MCF 10A (cell line): Measurements from ENCODE around the gene OR8A1. TPM values are rescaled to one million over a fixed set of nuclear protein-coding genes. Genes with fewer than 3 reads are reported as not detected.

Source experiments
- BruUV-seq: library from RNA; stranded (reverse); fragments of 400-500 nt; replicated peaks from 2 replicates; lab custom pipeline; 2021; lab: Mats Ljungman, UMichigan
- CTCF ChIA-PET: fragments of 300-600 bp; sonication (Branson Sonifier 250); formaldehyde crosslinking; extraction: SDS; loops from one replicate; lab custom pipeline; 2021; ENCODE audit warnings: antibody characterized with exemption, inconsistent platforms; lab: Yijun Ruan, JAX
- POLR2A ChIA-PET: fragments of 300-600, 350-650 bp; sonication (Branson Sonifier 250); formaldehyde crosslinking; extraction: SDS; loops from one replicate; lab custom pipeline; 2020; ENCODE audit warnings: antibody characterized with exemption, inconsistent platforms; lab: Yijun Ruan, JAX
- DNase-seq: peaks from one replicate; pipeline ENCODE4 v3.0.0-alpha.2; 2018; ENCODE audit not compliant: unreplicated experiment
- H3K27ac Mint-ChIP-seq: one replicate; pipeline ENCODE4 v1.8.0; 2022; ENCODE audit warnings: mild to moderate bottlenecking, low read depth, mixed read lengths; ENCODE audit not compliant: unreplicated experiment
- H3K27me3 Mint-ChIP-seq: one replicate; pipeline ENCODE4 v1.8.0; 2022; ENCODE audit warnings: mixed read lengths; ENCODE audit not compliant: insufficient read depth, unreplicated experiment
- H3K36me3 Mint-ChIP-seq: one replicate; pipeline ENCODE4 v1.8.0; 2022; ENCODE audit warnings: mild to moderate bottlenecking, moderate library complexity, mixed read lengths; ENCODE audit not compliant: insufficient read depth, unreplicated experiment
- H3K4me1 Mint-ChIP-seq: one replicate; pipeline ENCODE4 v1.8.0; 2022; ENCODE audit warnings: mixed read lengths; ENCODE audit not compliant: insufficient read depth, unreplicated experiment
- H3K4me3 Mint-ChIP-seq: one replicate; pipeline ENCODE4 v1.8.0; 2022; ENCODE audit warnings: mild to moderate bottlenecking, moderate library complexity, mixed read lengths; ENCODE audit not compliant: unreplicated experiment
- H3K9me3 Mint-ChIP-seq: one replicate; pipeline ENCODE4 v1.8.0; 2022; ENCODE audit warnings: mixed read lengths; ENCODE audit not compliant: unreplicated experiment
- CTCF ChIP-seq: fragments of 200-600 bp; IDR thresholded peaks from one replicate; pipeline ENCODE4 v1.8.0; 2022; ENCODE audit warnings: antibody characterized with exemption, mild to moderate bottlenecking; ENCODE audit not compliant: unreplicated experiment
- intact Hi-C: fragments of 100-400 bp; cut with micrococcal nuclease; formaldehyde crosslinking; loops from 2 replicates; pipeline ENCODE4 v1.14.1; 2022
- total RNA-seq: library from RNA; stranded (reverse); gene quantifications from 2 replicates; pipeline ENCODE4 v1.2.3, GENCODE V29; 2022

OR8A1 gene
- total RNA-seq, 1 experiment from 2014 or later: not detected

DNA sequence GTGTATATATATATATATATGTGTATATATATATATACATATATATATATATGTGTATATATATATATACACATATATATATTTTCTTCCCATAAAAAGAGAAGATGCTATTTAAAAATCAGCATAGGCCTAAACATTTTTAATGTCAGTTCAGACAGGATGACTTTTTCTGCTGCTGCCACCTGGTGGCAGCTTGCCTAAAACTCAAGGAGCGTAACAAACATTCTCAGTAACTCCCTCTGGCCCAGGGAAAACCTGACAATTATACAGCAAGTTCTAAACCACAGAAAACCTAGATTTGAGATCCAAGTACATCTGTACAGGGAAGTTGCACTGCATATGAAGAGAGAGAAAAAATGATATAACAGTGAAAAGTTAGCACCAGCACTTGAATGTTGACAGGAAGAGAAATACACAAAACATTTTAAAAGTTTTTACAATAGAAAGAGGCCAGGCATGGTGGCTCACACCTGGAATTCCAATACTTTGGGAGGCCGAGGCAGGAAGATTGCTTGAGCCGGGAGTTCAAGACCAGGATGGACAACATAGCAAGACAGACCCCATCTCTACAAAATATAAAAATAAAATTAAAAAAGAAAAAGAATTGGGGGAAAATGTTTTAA lies 16.6 kb downstream of the OR8A1 start:
- intact Hi-C loops: loop anchor here (1.0 to 10.0 kb wide), 2 partner anchors 171 to 522 kb away; no protein-coding TSS in a partner anchor
- Mint-ChIP-seq H3K4me1 (no peaks in the 10 kb centered on the region), H3K9me3 (no peaks in the 10 kb centered on the region), H3K27me3 (peaks cover 87% of the 10 kb centered on the region), H3K4me3 (no peak overlapping the region), H3K36me3 (no peaks in the 10 kb centered on the region), H3K27ac (no peak overlapping the region)
- ChIA-PET POLR2A (no interaction called here), CTCF (interaction anchor here (0.6 to 6.2 kb wide), 19 partner anchors 9 to 517 kb away, joined by 3 to 87 read pairs (median 5); partner anchors contain the start of genes OR8B4 and TBRG1)
- BruUV-seq: no TSS peak
- TF ChIP-seq CTCF: peak; percentile 52
- peak; percentile 74 for DNase-seq

DNA sequence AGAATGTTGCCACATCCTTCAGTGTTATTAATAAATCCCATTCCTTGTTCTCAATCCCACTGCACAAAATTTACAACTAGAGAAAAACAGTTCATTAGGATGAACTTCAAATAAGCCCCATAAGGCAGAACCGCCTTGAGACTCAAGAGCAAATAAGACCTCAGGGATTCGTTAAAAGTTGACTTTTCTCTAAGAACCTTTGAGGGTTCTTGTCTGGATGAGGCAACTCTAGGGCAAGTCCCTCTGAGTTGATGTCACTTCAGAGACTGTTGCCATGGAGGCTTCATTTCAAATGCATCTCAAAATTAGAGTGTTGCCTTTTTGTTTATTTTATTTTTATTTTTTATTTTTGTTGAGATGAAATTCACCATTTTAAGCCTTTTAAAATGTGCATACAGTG lies 21.6 kb downstream of the OR8A1 start:
- intact Hi-C loops: no loop called here

DNA sequence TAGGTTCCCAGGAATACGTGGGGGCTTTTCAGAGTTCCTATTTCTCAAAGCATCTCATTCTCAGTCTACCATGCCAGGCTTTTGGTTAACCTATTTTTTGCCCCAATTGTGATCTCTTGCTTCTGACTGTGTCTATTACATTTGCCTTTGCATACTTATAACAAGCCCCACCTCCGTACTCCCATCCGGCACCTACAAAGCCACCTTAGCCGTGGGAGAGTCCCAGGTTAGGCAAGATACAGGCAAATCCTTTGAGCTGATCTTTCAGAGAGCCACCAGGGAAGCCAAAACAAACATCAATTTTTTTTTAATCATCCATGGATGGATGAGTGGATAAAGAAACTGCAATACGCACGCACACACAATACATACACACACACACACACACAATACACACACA lies 22.8 kb downstream of the OR8A1 start:
- ChIA-PET CTCF (interaction anchor here (1.0 to 1.2 kb wide), 3 partner anchors 14 to 177 kb away, joined by 3 to 5 read pairs (median 3); no protein-coding TSS in a partner anchor), POLR2A (no interaction called here)
- H3K27ac Mint-ChIP-seq: no peak overlapping the region
- BruUV-seq: no TSS peak
- H3K4me1 Mint-ChIP-seq: no peaks in the 10 kb centered on the region
- H3K27me3 Mint-ChIP-seq: peaks cover 75% of the 10 kb centered on the region
- DNase-seq: no peak
- no peak overlapping the region for H3K4me3 Mint-ChIP-seq
- no peaks in the 10 kb centered on the region for H3K9me3 Mint-ChIP-seq
- H3K36me3 Mint-ChIP-seq: no peaks in the 10 kb centered on the region
- no peak for TF ChIP-seq CTCF
- intact Hi-C loops: no loop called here

More for the DNA sequence above, 21.6 kb downstream of the OR8A1 start:
- no peak for TF ChIP-seq CTCF
- H3K9me3 Mint-ChIP-seq: no peaks in the 10 kb centered on the region
- H3K4me3 Mint-ChIP-seq: no peak overlapping the region
- H3K27me3 Mint-ChIP-seq: peaks cover 75% of the 10 kb centered on the region
- no peaks in the 10 kb centered on the region for H3K36me3 Mint-ChIP-seq
- ChIA-PET POLR2A (no interaction called here), CTCF (no interaction called here)
- H3K27ac Mint-ChIP-seq: no peak overlapping the region
- no peak for DNase-seq
- BruUV-seq: no TSS peak
- H3K4me1 Mint-ChIP-seq: no peaks in the 10 kb centered on the region

- BruUV-seq: no TSS peak
- no peak overlapping the region for H3K4me3 Mint-ChIP-seq
- no peak overlapping the region for H3K27ac Mint-ChIP-seq
- DNase-seq: no peak
- ChIA-PET CTCF (interaction anchor here (0.6 to 1.5 kb wide), 5 partner anchors 9 to 193 kb away, joined by 3 to 6 read pairs (median 4); no protein-coding TSS in a partner anchor), POLR2A (interaction anchor here (0.8 kb wide), 1 partner anchor 27 kb away, joined by 3 read pairs; the partner anchor contains the start of gene TBRG1)
- H3K27me3 Mint-ChIP-seq: peaks cover 71% of the 10 kb centered on the region
- intact Hi-C loops: no loop called here
- no peak for TF ChIP-seq CTCF
- no peaks in the 10 kb centered on the region for H3K36me3 Mint-ChIP-seq
- H3K9me3 Mint-ChIP-seq: no peaks in the 10 kb centered on the region
- no peaks in the 10 kb centered on the region for H3K4me1 Mint-ChIP-seq
These were observed 25.5 kb downstream of the OR8A1 start for GRCh38 chr11:124595302-124595701.
